HG03521 (cell line): ENCODE measurements around the gene UMPS.

Experiments used
- ATAC-seq: cut with Tn5 transposase; IDR thresholded peaks from one replicate; pipeline ENCODE4 v1.9.1; 2021; ENCODE audit warnings: mild to moderate bottlenecking, moderate library complexity; ENCODE audit not compliant: unreplicated experiment

Gene UMPS

GRCh38 chr3:124793054-124793739 is 62.9 kb downstream of the UMPS start:
- no peak for ATAC-seq

DNA sequence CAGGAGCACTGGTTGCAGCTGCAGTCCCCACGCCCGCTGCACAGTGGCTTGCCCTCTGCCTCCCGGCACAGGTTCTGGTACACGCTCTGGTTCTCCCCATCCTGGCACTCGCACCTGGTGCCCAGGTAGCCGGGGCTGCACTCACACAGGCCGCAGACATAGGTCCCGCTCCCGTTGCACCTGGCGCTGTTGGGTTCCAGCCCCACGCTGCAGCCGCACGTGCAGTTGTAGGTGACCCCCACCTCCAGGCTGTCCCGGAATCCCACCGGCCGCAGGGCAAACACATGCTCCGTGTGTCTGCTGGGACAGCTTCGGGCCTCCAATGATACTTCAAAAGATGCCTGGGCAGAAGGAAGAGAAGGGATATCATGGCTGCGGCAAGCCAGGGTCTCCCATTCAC is 66.2 kb downstream of the UMPS start:
- no peak for ATAC-seq

DNA sequence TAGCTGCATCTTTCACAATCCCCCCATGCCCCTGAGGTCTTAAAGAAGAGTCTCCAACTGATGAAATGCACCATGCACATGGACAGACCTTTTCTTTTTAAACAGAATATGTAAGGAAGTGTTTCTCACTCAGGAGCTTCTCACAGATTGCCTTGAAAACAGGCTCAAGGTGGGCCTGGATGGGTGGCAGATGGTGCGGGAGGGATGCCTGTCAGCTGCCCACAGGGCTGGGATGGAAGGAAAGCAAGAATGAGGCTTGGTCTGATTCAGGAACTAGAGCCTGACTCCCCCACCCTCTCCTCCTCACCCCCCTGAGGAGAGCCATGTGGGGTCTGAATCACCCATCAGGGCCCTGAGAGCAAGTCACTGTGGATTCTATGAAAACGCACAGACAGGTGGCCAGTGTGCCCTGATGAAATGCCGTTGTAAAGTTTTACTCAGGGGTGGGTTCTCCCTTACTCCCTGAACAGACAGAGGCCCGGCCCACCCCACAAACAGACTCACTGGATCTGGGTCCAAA is 67.2 kb downstream of the UMPS start:
- ATAC-seq = no peak
